Sigmoid colon (tissue), 4 donors: ENCODE data around the gene TEP1.
"Not testable (repeated sequence)": the region's sequence is repeated elsewhere in the genome, so short reads cannot be mapped to it uniquely, and the experiment has no call there.

Source experiments
- EP300 ChIP-seq, 4 donors: sonication (generic); formaldehyde crosslinking; IDR thresholded peaks; one replicate each; pipeline ENCODE4 v1.6.1; 2017; ENCODE audit warnings: antibody characterized with exemption in 4 of 4
- POLR2AphosphoS5 ChIP-seq, 4 donors: sonication (generic); formaldehyde crosslinking; IDR thresholded peaks; one replicate each; pipeline ENCODE4 v1.6.1; 2017; ENCODE audit warnings: antibody characterized with exemption in 4 of 4

GRCh38 chr14:20358474-20358873 is 54.8 kb downstream of the TEP1 start:
- TF ChIP-seq POLR2AphosphoS5, EP300 (IDR thresholded peaks at IDR 0.05): not testable (repeated sequence)
